ENCODE data around the gene MAP4K1.
"Not testable (repeated sequence)": the region's sequence is repeated elsewhere in the genome, so short reads cannot be mapped to it uniquely, and the experiment has no call there.

Gene MAP4K1

DNA sequence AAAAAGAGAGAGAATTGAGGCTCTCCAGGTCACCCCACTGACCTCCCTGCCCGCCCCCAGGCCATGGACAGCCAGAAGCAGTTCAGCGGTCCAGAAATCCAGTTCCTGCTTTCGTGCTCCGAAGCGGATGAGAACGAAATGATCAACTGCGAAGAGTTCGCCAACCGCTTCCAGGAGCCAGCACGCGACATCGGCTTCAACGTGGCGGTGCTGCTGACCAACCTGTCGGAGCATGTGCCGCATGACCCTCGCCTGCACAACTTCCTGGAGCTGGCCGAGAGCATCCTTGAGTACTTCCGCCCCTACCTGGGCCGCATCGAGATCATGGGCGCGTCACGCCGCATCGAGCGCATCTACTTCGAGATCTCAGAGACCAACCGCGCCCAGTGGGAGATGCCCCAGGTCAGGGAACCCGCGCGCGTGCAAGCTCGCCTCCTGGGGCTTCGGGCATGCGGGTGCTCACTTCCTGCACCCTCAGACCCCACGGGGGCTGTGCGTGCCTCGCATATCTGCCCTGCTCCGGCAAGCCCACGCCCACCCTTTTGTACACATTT, 56.6 kb downstream of the MAP4K1 start:
- Histone ChIP-seq H3K27ac (ENCODE audit: low read length) (no peak overlapping the region), H3K27me3 (ENCODE audit: insufficient read depth, low read length) (peaks cover 5% of the 10 kb centered on the region), H3K9me3 (ENCODE audit: insufficient read depth, low read depth, low read length) (no peaks in the 10 kb centered on the region), H3K9ac (ENCODE audit: low read depth, low read length) (no peak overlapping the region), H3K36me3 (ENCODE audit: insufficient read depth, low read depth, low read length) (peaks cover 23% of the 10 kb centered on the region; the same call in 1 of the 2 replicates), H3K4me1 (ENCODE audit: insufficient read depth, low read length) (no peaks in the 10 kb centered on the region), H3K4me3 (ENCODE audit: low read length) (no peak overlapping the region)

DNA sequence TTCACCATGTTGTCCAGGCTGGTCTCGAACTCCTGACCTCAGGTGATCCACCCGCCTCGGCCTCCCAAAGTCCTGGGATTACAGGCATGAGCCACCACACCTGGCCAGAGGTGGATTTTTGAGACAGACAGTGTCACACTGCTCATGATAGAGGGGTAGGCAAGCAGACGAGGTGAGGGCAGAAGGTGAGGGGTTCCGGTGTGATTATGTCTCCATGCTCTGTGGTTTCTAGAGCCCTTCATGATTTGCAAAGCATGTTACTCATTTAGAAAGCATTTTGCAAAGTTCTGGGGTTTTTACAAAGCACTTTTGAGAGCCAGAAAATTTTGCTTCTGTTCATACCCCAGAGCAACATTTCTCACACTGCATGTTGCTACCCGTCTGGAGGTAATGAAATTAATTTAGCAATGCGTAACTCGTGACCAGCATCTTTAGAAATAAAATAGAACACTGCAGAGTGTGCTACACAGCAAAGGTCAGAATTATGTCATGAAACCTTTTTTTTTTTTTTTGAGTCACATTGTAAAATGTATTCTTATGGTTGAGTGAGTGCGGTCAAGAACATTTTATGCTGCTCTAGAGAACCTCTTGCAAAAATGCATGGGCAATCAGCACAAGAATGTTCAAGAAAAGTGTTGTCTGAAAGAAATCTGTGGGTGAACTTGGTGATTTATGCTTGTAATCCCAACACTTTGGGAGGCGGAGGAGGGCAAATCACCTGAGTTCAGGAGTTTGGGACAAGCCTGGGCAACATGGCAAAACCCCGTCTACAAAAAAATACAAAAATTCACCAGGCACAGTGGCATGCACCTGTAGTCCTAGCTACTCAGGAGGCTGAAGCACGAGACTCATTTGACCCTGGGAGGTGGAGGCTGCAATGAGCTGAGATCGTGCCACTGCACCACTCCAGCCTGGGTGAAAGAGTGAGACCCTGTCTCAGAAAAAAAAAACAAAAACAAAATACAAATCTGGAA, 58.0 kb downstream of the MAP4K1 start:
- Histone ChIP-seq H3K4me1 (ENCODE audit: insufficient read depth, low read length) (no peaks in the 10 kb centered on the region), H3K27me3 (ENCODE audit: insufficient read depth, low read length) (peaks cover 4% of the 10 kb centered on the region; the same call in 1 of the 2 replicates), H3K4me3 (ENCODE audit: low read length) (no peak overlapping the region), H3K27ac (ENCODE audit: low read length) (no peak overlapping the region), H3K36me3 (ENCODE audit: insufficient read depth, low read depth, low read length) (peaks cover 23% of the 10 kb centered on the region; the same call in 1 of the 2 replicates), H3K9ac (ENCODE audit: low read depth, low read length) (no peak overlapping the region), H3K9me3 (ENCODE audit: insufficient read depth, low read depth, low read length) (no peaks in the 10 kb centered on the region)

DNA sequence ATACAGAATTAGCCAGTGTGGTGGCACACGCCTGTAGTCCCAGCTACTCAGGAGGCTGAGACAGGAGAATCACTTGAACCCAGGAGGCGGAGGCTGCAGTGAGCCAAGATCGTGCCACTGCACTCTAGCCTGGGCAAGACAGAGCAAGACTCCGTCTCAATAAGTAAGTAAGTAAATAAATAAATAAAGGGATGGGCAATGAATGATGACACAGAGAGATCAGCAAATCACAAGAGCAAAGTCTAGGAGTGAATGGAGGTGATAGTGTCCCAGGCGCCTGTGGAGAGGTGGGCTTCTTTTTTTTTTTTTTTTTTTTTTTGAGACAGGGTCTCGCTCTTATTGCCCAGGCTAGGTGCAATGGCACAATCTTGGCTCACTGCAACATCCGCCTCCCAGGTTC, 58.8 kb downstream of the MAP4K1 start:
- H3K27ac ChIP-seq (ENCODE audit: low read length): not testable (repeated sequence)

DNA sequence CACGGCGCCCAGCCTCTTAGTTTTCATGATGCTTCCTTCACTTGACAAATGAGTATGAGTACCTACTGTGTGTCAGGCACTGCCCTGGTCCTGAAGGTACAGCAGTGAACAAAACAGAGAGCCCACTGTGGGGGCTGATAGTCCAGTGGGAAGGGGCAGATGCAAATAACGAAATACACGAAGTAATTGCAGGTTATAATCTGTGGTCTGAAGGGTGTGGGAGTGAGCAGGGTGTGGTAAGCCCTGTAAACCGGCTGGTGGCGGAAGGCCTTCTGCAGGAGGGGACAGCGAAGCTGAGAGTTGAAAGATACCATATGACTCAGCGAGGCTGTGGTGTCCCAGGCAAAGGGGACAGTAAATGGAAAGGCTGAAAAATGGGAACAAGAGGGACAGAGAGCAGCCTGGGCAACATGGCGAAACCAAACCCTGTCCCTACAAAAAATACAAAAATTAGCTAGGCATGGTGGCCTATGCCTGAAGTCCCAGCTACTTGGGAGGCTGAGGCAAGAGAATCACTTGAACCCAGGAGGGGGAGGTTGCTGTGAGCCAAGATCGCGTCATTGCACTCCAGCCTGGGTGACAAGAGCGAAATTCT, 60.5 kb downstream of the MAP4K1 start:
- Histone ChIP-seq H3K27me3 (ENCODE audit: insufficient read depth, low read length) (no peaks in the 10 kb centered on the region), H3K9ac (ENCODE audit: low read depth, low read length) (no peak overlapping the region), H3K36me3 (ENCODE audit: insufficient read depth, low read depth, low read length) (peaks cover 24% of the 10 kb centered on the region; the same call in 1 of the 2 replicates), H3K4me3 (ENCODE audit: low read length) (no peak overlapping the region), H3K27ac (ENCODE audit: low read length) (no peak overlapping the region), H3K9me3 (ENCODE audit: insufficient read depth, low read depth, low read length) (no peaks in the 10 kb centered on the region), H3K4me1 (ENCODE audit: insufficient read depth, low read length) (no peaks in the 10 kb centered on the region)

More for the DNA sequence above, 58.8 kb downstream of the MAP4K1 start:
- not testable (repeated sequence) for H3K4me3 ChIP-seq (ENCODE audit: low read length); H3K9me3 ChIP-seq (ENCODE audit: insufficient read depth, low read depth, low read length); H3K9ac ChIP-seq (ENCODE audit: low read depth, low read length); H3K27me3 ChIP-seq (ENCODE audit: insufficient read depth, low read length); H3K4me1 ChIP-seq (ENCODE audit: insufficient read depth, low read length)
- peaks cover 24% of the 10 kb centered on the region; the same call in 1 of the 2 replicates for H3K36me3 ChIP-seq (ENCODE audit: insufficient read depth, low read depth, low read length)

DNA sequence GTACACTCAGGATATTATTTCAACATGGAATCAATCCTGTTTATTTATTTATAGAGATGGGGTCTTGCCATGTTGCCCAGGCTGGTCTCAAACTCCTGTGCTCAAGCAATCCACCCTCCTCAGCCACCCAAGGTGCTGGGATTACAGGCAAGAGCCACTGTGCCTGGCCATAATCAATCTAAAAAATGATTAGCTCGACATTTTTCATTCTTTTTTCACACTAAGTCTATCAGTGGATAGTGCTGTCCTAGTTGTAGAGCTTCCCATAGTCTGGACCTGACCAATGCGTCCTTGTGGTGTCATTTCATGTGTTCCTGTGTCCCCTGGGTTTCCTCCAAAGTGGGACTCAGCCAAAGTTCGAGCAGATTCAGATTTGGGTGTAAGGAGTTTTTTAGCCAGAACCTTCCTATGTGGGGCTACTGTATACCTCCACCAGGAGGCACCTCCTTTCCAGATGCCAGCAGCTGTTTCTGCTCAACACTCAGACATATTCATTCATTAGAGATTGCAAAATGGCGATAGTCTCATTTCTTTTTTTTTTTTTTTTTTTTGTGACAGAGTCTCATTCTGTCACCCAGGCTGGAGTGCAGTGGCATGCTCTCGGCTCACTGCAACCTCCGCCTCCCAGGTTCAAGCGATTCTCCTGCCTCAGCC, 61.1 kb downstream of the MAP4K1 start:
- Histone ChIP-seq H3K4me3 (ENCODE audit: low read length) (no peak overlapping the region), H3K27ac (ENCODE audit: low read length) (no peak overlapping the region), H3K27me3 (ENCODE audit: insufficient read depth, low read length) (no peaks in the 10 kb centered on the region), H3K4me1 (ENCODE audit: insufficient read depth, low read length) (no peaks in the 10 kb centered on the region), H3K36me3 (ENCODE audit: insufficient read depth, low read depth, low read length) (peaks cover 18% of the 10 kb centered on the region; the same call in 1 of the 2 replicates), H3K9me3 (ENCODE audit: insufficient read depth, low read depth, low read length) (no peaks in the 10 kb centered on the region), H3K9ac (ENCODE audit: low read depth, low read length) (no peak overlapping the region)

DNA sequence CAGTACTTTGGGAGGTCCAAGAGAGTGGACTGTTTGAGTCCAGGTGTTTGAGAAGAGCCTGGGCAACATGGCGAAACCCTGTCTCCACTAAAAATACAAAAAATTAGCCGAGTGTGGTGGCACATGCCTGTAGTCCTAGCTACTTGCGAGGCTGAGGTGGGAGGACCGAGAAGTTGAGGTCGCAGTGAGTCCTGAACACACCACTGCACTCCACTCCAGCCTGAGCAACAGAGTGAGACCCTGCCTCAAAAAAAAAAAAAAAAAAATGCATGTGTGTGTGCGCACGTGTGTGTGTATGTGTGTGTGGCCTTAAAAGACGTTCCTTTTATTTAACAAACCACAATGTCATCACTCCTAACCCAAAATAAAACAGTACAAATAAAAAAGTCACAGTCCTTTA, 62.6 kb downstream of the MAP4K1 start:
- no peak overlapping the region for H3K4me3 ChIP-seq (ENCODE audit: low read length)
- peaks cover 18% of the 10 kb centered on the region; the same call in 1 of the 2 replicates for H3K36me3 ChIP-seq (ENCODE audit: insufficient read depth, low read depth, low read length)
- no peaks in the 10 kb centered on the region for H3K9me3 ChIP-seq (ENCODE audit: insufficient read depth, low read depth, low read length)
- no peaks in the 10 kb centered on the region for H3K27me3 ChIP-seq (ENCODE audit: insufficient read depth, low read length)
- H3K4me1 ChIP-seq (ENCODE audit: insufficient read depth, low read length): no peaks in the 10 kb centered on the region
- H3K9ac ChIP-seq (ENCODE audit: low read depth, low read length): no peak overlapping the region
- no peak overlapping the region for H3K27ac ChIP-seq (ENCODE audit: low read length)

DNA sequence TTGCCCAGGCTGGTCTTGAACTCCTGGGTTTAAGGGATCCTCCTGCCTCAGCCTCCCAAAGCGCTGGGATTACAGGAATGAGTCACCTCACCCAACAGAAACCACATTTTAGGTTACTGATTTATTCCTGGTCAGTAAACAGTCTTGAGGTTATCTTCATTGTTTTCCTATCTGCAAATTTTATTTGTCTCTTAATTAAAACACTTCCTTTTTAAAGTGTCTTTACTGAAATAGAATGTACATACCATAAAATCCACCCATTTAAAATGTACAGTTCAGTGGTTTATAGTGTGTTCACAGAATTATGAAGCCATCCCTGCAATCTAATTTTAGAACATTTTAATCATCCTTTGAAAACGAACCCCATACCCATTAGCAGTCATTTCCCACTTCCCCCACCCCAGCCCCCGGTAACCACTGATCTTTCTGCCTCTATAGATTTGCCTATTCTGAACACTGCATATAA, 63.0 kb downstream of the MAP4K1 start:
- no peak overlapping the region for H3K4me3 ChIP-seq (ENCODE audit: low read length)
- H3K4me1 ChIP-seq (ENCODE audit: insufficient read depth, low read length): no peaks in the 10 kb centered on the region
- no peaks in the 10 kb centered on the region for H3K9me3 ChIP-seq (ENCODE audit: insufficient read depth, low read depth, low read length)
- no peak overlapping the region for H3K27ac ChIP-seq (ENCODE audit: low read length)
- no peak overlapping the region for H3K9ac ChIP-seq (ENCODE audit: low read depth, low read length)
- H3K36me3 ChIP-seq (ENCODE audit: insufficient read depth, low read depth, low read length): peaks cover 18% of the 10 kb centered on the region; the same call in 1 of the 2 replicates
- H3K27me3 ChIP-seq (ENCODE audit: insufficient read depth, low read length): no peaks in the 10 kb centered on the region

DNA sequence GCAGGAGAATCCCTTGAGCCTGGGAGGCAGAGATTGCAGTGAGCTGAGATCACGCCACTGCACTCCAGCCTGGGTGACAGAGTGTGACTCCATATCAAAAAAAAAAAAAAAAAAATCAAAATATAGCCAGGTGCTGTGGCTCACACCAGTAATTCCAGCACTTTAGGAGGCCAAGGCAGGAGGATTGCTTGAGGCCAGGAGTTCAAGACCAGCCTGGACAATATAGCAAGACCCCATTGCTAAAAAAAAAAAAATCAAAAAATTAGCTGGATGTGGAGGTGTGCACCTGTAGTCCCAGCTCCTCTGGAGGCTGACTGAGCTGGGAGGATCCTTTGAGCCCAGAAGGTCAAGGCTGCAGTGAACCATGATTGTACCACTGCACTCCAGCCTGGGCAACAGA, 64.5 kb downstream of the MAP4K1 start:
- H3K36me3 ChIP-seq (ENCODE audit: insufficient read depth, low read depth, low read length): peaks cover 19% of the 10 kb centered on the region
- H3K4me3 ChIP-seq (ENCODE audit: low read length); H3K4me1 ChIP-seq (ENCODE audit: insufficient read depth, low read length); H3K9ac ChIP-seq (ENCODE audit: low read depth, low read length); H3K27ac ChIP-seq (ENCODE audit: low read length); H3K9me3 ChIP-seq (ENCODE audit: insufficient read depth, low read depth, low read length); H3K27me3 ChIP-seq (ENCODE audit: insufficient read depth, low read length): not testable (repeated sequence)

DNA sequence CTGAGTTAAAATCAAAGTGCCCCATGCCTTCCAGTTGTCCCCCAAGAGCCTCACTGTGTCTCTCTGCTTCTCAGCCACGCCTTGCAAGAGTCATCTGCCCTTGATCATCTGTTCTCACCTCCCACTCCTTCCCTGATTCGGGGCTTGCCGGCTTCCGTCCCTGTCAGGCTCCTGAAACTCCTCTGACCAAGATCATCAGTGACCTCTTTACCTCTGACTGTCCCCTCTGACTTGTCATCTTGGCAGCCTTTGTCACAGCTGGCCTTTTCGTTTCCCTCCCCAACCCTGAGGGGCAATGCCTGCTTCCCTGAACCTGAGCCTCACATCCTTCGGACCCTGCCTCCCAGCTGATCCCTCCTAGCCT, 66.3 kb downstream of the MAP4K1 start:
- Histone ChIP-seq H3K27ac (ENCODE audit: low read length) (no peak overlapping the region), H3K4me1 (ENCODE audit: insufficient read depth, low read length) (no peaks in the 10 kb centered on the region), H3K27me3 (ENCODE audit: insufficient read depth, low read length) (no peaks in the 10 kb centered on the region), H3K36me3 (ENCODE audit: insufficient read depth, low read depth, low read length) (peaks cover 19% of the 10 kb centered on the region), H3K9me3 (ENCODE audit: insufficient read depth, low read depth, low read length) (no peaks in the 10 kb centered on the region), H3K4me3 (ENCODE audit: low read length) (no peak overlapping the region), H3K9ac (ENCODE audit: low read depth, low read length) (no peak overlapping the region)

DNA sequence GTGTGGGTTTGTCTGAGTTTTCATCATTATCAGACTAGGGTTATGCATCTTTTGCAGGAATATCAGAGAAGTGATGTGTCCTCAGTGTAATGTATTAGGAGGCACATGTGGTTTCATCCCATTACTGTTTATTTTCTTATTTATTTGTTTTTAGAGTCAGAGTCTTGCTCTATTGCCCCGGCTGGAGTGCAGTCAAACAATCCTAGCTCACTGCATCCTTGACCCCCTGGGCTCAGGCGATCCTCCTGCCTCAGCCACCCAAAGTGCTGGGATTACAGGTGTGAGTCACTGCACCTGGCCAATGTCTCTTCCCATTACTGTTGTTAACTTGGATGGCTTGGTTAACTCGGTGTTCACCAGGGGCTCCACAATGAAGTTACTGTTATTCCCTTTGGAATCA, 67.4 kb downstream of the MAP4K1 start:
- Histone ChIP-seq H3K27me3 (ENCODE audit: insufficient read depth, low read length) (no peaks in the 10 kb centered on the region), H3K4me3 (ENCODE audit: low read length) (no peak overlapping the region), H3K9ac (ENCODE audit: low read depth, low read length) (no peak overlapping the region), H3K27ac (ENCODE audit: low read length) (no peak overlapping the region), H3K9me3 (ENCODE audit: insufficient read depth, low read depth, low read length) (no peaks in the 10 kb centered on the region), H3K4me1 (ENCODE audit: insufficient read depth, low read length) (no peaks in the 10 kb centered on the region), H3K36me3 (ENCODE audit: insufficient read depth, low read depth, low read length) (peaks cover 19% of the 10 kb centered on the region)

DNA sequence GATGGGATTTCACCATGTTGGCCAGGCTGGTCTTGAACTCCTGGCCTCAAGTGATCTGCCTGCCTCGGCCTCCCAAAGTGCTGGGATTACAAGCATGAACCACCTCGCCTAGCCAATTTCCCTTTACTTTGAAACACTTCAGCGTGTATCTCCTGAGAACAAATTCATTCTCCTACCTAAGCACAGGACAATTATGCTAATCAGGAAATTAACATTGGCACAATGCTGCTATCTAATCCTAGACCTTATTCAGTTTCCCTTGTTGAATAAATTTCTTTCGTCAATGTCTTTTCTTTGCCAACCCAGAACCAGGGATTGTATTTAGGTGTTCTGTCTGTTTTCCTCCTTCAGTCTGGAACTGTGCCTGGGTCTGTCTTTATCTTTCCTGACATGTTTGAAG, 67.8 kb downstream of the MAP4K1 start:
- no peaks in the 10 kb centered on the region for H3K27me3 ChIP-seq (ENCODE audit: insufficient read depth, low read length)
- no peak overlapping the region for H3K9ac ChIP-seq (ENCODE audit: low read depth, low read length)
- no peaks in the 10 kb centered on the region for H3K9me3 ChIP-seq (ENCODE audit: insufficient read depth, low read depth, low read length)
- no peak overlapping the region for H3K4me3 ChIP-seq (ENCODE audit: low read length)
- H3K36me3 ChIP-seq (ENCODE audit: insufficient read depth, low read depth, low read length): peaks cover 19% of the 10 kb centered on the region
- no peaks in the 10 kb centered on the region for H3K4me1 ChIP-seq (ENCODE audit: insufficient read depth, low read length)
- H3K27ac ChIP-seq (ENCODE audit: low read length): no peak overlapping the region

Measured in iPS-20b (cell line).